A673 (cell line): ENCODE data around the gene CKS2.
"Not testable (repeated sequence)": the region's sequence is repeated elsewhere in the genome, so short reads cannot be mapped to it uniquely, and the experiment has no call there.

Source experiments
- EZH2 ChIP-seq: fragments of 200-600 bp; sonication (generic); IDR thresholded peaks from 2 replicates; pipeline ENCODE4 v1.6.1; 2017; ENCODE audit warnings: borderline replicate concordance, low read depth, mild to moderate bottlenecking, mixed read lengths, antibody characterized with exemption, low read length; ENCODE audit not compliant: poor library complexity, severe bottlenecking
- TF ChIP-seq, protein P1 (sequence below): fragments of 300-800, 200-600 bp; sonication (generic); conservative IDR thresholded peaks from 2 replicates; pipeline ENCODE4 v1.5.1; 2017; ENCODE audit warnings: low read depth, mild to moderate bottlenecking, antibody characterized with exemption, low read length, moderate library complexity, mixed read lengths

DNA sequence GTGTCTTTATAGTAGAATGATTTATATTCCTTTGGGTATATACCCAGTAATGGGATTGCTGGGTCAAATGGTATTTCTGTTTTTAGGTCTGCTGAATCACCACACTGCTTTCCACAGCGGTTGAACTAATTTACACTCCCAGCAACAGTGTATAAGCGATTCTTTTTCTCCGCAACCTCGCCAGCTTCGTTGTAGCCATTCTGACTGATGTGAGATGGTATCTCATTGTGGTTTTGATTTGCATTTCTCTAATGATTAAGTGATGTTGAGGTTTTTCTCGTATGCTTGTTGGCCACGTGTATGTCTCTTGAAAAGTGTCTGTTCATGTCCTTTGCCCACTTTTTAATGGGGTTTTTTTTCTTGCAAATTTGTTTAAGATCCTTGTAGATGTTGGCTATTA lies 32.8 kb downstream of the CKS2 start:
- TF ChIP-seq, protein P1, sequence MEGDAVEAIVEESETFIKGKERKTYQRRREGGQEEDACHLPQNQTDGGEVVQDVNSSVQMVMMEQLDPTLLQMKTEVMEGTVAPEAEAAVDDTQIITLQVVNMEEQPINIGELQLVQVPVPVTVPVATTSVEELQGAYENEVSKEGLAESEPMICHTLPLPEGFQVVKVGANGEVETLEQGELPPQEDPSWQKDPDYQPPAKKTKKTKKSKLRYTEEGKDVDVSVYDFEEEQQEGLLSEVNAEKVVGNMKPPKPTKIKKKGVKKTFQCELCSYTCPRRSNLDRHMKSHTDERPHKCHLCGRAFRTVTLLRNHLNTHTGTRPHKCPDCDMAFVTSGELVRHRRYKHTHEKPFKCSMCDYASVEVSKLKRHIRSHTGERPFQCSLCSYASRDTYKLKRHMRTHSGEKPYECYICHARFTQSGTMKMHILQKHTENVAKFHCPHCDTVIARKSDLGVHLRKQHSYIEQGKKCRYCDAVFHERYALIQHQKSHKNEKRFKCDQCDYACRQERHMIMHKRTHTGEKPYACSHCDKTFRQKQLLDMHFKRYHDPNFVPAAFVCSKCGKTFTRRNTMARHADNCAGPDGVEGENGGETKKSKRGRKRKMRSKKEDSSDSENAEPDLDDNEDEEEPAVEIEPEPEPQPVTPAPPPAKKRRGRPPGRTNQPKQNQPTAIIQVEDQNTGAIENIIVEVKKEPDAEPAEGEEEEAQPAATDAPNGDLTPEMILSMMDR = not testable (repeated sequence)
- not testable (repeated sequence) for TF ChIP-seq EZH2
